MM.1S (cell line): ENCODE measurements around the gene SNX33.

Source experiments
- CTCF ChIP-seq: fragments of 300-600 bp; sonication (generic); IDR thresholded peaks from 2 replicates; pipeline ENCODE4 v1.5.1; 2016; ENCODE audit warnings: antibody characterized with exemption, low read length, mixed read lengths
- EZH2 ChIP-seq: fragments of 300-600 bp; sonication (generic); optimal IDR thresholded peaks from 2 replicates; pipeline ENCODE3; 2017; ENCODE audit warnings: low read depth, mild to moderate bottlenecking, antibody characterized with exemption, low read length, mixed read lengths
- EZH2phosphoT487 ChIP-seq: fragments of 300-600 bp; sonication (generic); IDR thresholded peaks from 2 replicates; pipeline ENCODE4 v1.6.1; 2018; ENCODE audit warnings: antibody characterized with exemption, low read length

DNA sequence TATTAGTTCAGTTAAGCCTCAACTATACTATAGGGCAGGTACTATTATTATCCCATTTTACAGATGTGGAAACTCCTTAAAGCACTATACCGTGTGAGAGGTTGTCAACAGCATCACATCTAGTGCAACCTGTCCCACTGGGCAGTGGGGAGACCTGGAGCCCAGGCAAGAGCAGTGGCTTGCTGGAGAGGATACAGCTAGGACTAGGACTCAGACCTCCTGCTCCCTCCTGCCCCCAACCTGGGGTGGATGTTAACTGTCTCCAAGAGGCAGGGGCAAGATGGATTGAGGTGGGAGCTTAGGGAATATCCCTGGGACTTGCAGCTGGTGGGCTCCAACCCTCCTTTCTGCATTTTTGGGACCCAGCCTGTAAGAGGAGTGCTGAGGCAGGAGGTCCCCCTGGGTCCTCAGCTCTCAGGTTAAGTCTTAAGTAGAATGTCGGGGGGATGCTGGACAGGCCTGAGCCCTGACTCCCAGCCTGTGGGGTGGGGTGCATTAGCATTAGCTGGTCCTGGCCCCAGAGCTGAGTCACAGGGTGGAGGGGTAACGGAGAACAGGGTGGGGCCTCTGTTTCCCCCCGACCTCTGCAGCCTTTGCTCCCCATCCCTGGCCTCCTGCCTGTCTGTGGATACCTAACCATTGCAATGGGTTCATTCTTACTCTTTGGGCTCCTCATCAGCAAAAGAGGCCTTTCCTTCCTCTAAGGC lies 6.6 kb downstream of the SNX33 start:
- TF ChIP-seq CTCF (no peak), EZH2phosphoT487 (no peak), EZH2 (no peak)
